ENCODE data around the gene PMPCA.

DNA sequence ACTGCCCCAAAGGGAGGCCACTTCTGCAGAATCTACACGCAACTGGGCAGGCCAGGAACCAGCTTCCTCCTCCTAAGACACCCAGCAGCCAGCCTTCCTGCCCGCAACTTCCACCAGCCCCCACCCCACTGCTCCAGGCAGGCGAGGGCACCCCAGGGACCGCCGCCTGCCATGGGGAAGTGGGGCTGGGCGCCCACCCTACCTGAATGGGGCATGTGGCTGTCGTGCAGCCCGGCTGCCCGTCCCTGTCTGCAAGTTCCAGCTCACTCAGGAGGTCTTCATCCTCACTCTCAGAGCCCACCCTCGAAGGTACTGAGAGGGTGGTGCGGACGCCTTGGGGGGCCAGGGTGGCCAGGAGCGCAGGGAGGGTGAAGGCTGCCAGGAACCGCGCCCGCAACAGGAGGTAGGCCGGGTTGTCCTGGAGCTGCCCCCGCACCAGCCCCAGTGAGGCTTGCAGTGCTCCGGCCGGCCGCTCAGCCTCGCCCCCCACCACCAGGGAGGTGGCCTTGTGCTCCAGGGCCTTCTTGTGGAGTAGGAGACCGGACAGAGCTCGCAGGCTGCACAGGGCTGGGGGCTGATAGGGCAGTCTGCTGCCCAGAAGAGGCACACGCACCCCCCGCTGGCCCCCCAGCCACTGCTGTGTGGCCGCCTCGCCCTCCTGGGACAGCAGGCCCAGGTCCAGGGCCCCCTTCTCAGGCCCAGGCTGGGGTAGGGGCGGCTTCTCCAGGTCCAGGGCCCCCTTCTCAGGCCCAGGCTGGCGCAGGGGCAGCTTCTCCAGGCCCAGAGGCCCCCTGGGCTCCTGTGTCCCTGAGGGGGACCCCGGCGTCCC, 32.9 kb upstream of the PMPCA start:
- TF ChIP-seq, protein P1, sequence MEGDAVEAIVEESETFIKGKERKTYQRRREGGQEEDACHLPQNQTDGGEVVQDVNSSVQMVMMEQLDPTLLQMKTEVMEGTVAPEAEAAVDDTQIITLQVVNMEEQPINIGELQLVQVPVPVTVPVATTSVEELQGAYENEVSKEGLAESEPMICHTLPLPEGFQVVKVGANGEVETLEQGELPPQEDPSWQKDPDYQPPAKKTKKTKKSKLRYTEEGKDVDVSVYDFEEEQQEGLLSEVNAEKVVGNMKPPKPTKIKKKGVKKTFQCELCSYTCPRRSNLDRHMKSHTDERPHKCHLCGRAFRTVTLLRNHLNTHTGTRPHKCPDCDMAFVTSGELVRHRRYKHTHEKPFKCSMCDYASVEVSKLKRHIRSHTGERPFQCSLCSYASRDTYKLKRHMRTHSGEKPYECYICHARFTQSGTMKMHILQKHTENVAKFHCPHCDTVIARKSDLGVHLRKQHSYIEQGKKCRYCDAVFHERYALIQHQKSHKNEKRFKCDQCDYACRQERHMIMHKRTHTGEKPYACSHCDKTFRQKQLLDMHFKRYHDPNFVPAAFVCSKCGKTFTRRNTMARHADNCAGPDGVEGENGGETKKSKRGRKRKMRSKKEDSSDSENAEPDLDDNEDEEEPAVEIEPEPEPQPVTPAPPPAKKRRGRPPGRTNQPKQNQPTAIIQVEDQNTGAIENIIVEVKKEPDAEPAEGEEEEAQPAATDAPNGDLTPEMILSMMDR (IDR thresholded peaks at IDR 0.05), result no peak
- no peak for TF ChIP-seq POLR2A (IDR thresholded peaks at IDR 0.05)
